SKM-1 (cell line): ENCODE measurements around the gene ARNT2.

Experiments
- DNase-seq: peaks from one replicate; lab custom pipeline; 2025; ENCODE audit not compliant: unreplicated experiment; lab: John Stamatoyannopoulos, UW

The ARNT2 gene

DNA sequence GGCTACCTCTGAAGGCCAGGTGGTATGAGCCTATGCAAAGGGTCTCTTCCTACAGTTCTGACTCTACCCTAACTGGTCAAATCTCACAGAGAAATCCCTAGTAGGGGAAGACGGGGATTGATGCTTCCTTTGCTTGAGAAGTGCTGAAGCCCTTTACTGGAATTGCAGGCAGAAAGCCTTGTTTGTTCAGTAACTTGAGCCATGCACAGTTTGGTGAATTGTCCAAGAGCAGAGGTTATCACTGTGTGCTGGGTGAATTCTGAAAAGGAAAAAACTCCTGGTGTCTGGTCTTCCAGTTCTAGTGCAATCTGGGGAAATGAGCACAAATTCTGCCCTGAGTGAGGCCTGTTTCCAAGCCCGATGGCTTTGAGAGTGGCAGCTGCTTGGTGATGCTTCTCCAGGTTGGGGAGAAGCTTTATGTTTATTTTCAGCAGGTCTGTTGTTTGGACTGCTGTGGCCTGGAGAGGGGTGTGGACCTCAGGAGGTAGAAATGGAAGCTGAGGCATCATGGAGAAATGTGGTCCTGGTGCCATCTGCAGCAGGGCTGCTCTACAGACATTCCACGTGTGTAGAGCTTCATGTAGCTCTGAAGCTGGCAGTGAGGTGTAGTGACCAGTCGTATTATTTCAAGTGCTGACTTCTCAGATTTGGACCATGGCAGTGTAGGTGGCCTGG is 60.9 kb downstream of the ARNT2 start:
- DNase-seq, result no peak

DNA sequence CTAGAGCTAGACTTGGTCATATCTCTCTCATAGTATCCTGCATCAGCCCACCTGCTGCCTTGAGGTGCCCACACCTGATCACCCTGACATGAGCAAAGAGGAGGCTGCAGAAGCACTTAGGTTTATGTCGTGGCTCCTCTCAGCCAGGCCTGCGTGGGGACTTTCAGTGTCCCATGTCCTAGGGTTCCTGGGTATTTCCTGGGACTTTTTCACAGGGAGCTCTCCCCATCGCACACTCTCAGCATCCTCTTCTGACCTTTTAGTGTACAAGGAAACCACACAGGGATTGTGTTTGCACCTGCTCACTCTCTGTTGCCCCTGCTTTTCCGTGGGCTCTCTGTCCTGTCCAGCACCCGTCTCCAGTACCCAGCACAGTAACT is 61.4 kb downstream of the ARNT2 start:
- no peak for DNase-seq

DNA sequence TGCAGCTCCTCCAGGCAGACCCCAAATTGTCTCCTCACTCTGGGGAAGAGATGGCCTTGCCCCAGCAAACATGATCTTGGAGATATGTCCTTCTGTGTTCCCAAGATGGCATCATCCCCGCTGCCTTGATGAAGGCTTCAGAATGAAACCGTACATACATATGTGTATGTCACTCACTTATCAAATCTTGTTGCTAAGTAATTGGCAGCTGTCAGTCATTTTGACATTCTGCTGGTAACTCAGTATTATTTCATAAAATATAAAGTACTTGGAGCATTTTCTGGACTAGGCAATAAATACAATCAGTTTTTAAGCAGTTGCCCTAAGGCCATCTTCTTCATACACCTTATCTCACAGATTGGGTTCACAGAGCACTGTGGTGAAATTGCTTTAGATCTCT is 62.4 kb downstream of the ARNT2 start:
- DNase-seq, result no peak

DNA sequence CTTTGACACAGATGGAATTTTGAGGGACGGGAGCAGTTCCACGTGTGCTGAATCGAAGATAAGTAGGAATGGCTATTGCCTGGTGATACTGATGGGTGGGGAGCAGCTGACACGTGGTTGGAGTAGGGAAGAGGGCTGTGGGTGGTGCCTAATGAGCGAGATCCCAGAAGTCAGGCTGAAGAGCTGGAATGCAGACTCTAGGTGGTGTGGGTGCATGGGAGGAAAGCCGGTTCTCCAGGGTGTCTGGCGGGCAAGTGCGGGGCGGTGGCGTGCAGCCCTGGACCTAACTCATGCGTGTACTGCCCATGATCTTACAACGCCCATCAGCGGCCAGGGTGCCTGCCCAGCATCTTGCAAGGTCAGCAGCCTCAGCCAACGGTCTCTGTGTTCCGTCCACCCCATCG is 63.1 kb downstream of the ARNT2 start:
- no peak for DNase-seq

DNA sequence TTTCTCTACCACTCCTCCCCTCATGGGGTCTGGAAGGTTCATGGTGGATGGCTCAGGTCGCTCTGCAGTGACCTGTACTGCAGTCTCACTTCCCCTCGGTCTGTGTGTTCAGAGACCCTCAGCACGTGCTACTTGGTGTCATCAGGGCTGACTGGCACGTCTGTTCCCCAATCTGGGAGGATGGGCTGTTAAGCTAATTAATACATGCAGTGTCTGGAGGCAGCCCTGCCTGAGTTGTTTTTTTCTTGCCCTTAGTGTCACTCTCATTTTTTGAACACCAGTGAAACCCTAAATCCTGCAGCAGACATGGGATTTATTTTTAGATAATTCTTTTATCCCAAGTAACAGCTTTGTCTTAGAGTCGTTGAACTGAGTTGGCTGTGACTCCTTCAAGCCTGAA is 64.6 kb downstream of the ARNT2 start:
- DNase-seq, result no peak

DNA sequence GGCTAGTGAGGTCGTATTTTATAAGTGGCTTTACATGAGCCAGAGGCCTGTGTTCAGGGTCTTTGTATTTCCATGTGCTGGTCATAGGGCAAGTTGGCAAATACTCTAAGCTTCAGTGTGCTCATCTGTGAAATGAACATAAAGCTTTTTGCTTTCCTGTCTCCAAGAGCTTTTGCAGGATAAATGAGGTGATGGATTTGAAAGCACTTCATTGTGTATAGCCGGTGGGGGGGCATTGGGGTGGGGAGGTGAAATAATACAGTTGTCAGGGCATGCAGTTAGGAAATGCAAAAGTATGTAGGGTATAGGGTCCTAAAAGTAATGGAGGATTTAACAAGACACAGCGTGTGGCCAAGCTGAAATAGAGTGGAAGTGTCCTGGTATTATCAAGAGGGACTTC is 67.7 kb downstream of the ARNT2 start:
- DNase-seq, result no peak

DNA sequence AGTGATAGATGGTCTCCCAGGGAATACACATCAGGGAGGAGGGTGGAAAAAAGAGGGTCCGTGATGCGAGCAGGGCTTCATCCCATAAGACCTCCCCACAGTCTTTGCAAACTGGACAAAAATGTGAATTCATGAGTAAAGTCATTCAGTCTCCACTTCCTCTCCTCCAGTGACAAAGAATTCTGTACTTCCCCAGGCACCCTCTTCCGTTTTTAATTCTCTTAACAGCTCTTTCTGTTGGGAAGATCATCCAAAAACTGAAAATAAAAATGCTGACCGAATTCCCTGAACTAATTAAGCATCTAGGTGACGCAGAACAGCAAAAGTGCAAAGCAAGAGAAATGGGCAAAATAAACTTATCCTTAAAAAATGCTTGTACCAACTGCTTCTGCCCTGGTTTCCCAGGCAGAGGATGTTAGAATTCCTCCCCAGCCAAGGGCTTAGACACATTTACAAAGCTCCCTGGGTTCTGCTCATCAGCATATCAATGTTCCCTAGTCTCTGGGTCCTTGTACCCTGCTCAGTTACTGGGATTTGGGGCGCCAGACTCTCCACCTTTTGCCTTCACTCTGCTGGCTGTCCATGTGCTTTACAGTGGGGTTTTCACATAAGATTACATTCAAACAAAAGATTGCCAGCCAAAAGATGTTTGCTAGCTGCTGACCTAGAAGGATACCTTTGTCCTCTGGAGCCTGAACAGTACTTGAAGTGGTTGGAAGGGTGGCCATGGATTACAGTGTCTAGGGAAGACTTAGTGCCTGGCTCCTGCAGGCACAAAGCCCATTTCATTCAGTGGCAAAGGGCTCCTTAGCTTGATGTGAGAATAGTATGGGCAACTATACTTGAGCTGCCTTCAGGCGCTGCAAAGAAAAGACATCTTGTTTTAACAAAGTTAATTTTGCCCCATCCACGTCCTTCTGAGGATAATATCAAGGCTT is 69.4 kb downstream of the ARNT2 start:
- no peak for DNase-seq

DNA sequence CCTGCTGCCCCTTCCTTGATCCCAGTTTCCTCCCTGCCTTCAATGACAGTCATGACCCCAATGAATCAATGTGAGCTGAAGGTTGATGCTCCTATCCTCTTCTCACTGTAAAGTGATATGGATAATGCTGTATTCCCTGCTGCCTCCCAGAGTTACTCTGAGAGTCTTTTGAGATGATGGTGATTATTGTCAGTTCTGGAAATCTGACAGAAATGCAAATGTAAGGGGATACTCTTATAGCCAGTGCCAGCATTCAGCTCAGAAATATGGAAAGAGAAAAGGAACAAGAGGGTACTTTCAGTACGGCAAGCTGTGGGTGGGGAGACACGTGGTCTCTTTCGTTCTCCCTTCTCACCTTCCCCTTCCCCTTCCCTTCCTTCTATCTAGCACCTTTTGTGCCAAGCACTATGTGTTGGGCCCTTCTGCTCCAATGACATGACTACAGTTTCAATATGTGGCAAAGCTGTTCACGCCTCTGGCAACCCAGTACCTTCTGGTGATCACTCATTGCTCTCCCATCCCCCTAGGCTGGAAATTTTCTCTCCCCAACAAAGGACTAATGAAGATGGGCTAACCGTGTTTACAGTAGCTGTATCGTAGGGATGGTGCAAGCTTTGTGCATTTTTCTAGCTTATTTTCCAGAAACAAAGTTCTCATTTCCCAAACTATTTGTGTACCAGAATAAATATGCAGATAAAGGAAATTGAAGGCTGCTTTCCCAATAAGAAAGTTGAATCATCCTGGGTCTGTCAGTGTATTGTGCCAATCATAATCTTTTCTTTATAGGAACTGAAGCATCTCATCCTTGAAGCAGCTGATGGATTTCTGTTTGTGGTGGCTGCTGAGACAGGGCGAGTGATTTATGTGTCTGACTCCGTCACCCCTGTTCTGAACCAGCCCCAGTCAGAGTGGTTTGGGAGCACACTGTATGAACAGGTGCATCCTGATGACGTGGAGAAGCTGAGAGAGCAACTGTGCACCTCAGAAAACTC is 70.3 kb downstream of the ARNT2 start:
- DNase-seq, result no peak

DNA sequence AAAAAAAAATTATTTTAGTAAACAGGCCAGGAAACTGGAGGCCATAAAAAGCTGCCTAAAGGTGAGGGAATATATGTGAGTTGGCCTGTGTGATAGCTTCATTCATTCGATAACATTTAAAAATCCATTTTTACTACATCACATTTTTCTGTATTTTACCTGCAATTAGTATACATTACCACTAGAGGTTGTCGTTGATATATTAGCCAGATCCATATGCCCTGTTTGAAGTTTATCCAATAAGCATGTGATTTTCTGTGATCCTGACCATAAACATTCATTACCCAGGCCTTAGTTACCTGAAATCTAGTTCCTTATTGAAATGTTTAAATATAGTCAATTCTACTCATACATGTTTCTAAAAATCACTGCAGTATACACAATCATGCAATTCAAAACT is 71.4 kb downstream of the ARNT2 start:
- DNase-seq, result no peak

DNA sequence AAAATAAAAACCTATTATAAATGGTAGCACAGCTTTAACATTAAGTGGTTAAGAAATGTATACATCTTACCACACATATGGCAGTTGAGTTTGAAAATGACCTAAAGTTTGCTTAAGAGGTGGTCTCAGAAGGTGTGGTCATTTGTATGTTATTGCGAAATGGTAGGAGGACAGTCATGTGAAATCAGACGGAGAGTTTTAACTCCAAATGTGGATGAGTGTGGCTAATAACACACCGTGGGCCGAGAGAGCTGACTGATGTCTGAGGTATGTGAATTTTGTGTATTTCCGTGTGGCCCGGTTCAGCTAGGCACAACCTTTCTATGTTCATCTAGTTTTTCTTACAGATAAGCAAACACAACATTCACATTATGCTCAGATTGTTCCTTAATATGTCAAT is 71.9 kb downstream of the ARNT2 start:
- DNase-seq, result no peak

DNA sequence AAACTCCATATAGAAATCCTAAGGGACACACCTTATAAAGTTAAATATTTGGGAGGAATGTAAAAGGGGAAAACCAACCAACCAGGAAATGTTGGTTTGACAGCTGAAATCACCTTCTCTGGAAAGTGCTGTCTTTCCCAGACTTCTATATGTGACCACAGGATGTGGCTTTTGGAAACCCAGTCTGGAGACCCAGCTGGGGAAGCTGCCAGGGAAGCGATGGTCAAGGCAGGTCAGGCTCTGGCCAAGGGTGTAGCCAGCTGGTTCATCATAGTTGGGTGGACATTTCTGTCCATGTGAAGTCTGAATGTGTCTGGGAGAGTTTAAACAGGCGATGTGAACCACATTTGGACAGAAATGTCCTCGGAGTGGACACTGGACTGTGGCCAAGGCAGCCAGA is 73.9 kb downstream of the ARNT2 start:
- no peak for DNase-seq

DNA sequence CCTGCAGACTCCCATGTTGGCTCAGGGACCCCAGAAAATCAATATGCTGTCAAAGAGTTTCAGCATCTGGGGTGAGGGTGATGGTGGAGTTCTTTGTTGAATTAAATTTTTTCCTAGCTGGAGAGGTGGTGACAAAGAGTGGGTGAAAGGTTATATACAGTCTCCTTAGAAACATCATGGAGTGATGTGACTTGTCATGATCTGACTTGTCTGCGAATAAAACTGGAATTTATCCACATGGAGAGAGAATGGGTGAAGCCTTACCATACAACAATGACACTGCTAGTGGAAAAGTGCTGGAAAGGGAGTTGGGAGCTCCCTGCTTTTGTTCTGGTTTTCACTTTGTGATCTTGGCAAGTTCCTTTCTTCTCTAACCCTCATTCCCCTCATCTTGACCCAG is 75.0 kb downstream of the ARNT2 start:
- no peak for DNase-seq

DNA sequence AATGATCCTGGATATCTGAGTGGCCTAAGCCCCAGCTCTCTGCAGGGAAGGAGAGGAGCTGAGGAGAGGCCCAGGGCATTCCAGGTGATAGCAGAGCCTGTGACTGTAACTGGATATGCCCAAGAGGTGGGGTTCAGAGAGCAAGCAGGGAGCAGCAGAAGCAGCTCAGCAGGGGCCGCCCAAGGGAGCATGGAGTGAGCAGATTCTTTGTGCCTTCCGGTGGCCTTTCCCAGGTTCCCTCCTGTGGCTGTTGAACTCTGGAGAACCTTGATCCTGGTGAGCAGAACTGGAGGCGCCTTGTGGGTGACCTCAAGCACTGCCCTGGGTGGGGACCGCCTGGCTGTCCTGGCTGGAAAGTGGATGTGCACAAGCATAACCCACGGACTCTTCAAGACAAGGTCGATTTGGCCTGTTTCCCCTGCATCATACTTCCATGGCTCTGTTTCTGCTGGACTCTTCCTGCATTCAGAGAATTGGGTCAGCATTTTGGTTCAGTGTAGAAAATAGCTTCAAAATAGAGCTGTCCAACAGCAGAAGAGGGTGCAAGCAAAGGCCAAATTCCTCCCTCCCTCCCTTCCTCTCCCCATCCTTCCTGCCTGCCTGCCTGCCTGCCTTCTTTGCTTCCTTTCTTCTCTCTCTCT is 76.1 kb downstream of the ARNT2 start:
- no peak for DNase-seq

DNA sequence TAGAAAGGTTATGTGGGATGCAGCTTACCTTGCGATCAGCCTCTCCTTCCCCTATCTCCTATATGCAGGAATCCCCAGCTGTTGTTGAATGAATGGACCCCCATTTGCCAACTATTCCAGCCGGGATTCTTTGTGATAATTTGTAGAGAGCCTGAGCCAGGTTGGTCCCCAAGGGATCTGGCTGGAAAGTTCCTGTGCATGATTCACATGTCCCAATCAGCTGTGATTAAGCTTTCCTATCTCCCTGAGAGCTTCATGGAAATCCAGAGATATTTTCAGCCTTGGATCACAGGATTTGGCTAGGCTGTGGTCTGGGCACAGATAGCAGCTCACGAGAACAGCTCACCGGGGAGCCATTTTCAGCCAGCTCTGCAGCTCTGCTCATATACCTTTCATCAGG is 76.7 kb downstream of the ARNT2 start:
- no peak for DNase-seq

DNA sequence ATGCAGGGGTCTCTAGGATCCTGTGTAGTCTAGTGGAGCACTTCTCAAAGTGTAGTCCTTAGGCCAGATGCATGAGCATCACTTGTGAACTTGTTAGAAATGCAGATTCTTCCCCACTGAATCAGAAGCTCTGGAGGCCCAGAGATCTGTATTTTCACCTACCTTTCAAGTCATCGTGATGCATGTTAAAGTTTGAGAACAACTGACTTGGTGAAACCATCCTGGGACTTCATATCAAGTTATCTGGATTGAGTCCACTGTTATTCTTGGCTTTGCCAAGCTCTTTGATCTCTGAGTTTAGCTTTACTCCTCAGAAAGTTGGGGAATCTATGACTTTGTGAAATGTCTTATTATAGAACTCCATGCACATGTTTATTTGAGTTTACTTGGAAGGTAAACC is 78.5 kb downstream of the ARNT2 start:
- no peak for DNase-seq

DNA sequence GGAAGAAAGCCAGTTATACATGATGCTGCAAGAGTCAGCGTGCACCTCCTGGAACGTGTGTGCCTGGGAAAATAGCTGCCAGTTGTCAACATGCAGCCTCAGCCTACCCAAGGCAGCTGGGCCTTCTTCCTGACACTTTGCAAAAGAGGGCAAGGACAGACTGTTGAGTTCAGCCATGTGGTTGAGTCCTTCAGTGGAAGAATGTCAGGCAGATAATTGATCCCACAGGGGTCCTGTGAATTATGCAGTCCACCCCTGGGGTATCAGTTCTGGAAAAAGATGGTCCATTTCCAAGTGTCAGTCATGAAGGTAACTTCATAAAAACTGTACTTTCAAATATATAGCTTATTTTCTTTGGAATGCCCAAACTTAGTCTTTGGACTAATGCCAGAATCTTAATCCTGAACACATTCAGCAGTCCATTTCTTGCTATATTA is 79.6 kb downstream of the ARNT2 start:
- no peak for DNase-seq

DNA sequence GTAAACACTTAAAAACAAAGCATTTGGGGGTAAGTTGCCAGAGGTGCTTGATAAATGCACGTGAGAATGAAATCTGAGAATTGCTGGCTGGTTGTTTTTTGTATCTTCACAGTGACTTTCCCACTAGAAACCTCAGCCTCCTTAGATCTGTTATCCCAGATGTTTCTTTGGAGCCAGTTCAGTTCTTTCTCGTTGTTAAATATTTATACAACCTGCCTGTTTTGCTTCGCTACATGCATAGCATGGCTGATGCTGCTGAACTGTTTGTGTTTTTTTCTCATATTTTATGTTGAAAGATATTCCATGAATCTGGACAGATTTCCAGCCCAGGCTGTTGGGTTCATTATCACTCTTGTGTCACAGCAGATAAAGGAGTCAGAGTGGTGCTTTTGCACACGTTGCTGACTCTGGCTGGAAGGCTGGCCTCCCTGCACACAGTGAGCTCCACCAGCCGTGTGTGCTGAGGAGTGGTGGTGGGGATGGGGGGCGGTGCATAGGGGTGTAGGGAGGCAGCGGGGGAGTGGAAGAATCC is 80.2 kb downstream of the ARNT2 start:
- DNase-seq, result no peak

DNA sequence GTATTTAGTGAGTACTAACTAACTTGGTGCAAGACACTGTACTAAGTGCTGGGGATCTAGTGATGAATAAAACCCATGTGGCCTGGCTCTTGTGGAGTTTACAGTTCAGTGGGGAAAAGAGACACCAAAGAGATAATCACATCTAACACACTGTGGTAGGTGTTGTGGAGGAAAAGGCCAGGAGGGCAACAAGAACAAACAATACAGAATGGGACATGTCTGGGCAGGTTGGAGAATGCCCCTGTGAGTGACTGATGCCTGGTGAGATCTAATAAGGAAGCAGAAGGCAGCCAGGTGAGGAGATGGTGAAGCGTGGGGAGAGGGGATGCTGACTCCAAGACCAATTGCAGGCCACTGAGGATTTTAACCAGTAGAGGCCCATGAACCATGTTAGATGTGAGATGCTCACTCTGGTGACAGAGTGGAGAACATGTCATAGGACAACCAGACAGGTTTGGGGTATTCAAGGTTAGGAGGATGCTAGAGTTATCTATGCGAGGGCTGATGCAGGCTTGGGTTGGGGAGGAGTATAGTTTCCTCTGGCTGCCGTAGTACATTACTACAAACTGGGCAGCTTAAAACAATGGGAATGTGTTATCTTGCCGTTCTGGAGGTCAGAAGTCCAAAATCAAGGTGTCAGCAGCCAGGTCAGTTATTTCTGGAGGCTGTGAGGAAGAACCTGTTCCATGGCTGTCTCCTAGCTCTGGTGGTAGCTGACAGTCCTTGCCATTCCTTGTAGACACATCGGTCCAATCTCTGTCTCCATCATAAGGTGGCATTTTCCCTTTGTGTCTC is 81.4 kb downstream of the ARNT2 start:
- DNase-seq, result no peak

DNA sequence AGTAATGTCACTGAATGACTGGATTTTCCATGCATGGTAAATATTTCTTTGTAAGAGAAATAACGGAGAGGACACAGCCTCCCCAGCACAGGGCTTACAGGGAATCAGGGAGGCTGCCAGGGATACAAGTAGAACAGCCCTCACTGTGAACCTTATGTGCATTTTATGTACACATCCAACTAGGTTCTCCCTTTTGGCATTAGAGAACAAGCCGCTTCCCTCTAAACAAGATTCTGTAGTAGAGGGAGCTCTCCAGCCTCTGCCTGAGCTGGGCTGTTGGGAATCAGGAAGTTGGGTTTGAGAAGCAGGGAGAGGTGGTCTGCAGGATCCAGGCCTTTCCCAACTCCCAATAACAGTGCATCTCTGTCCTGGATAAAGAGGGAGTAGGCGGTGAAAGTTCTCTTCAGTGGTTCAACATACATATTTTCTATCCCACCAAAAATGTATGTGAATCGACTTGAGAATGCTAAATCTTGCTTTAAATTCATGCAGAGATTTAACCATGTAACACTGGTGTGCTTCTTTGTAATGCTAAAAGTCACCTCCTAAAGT is 83.7 kb downstream of the ARNT2 start:
- DNase-seq, result no peak
